Measurements from ENCODE around the gene BRDT. TPM values are rescaled to one million over a fixed set of nuclear protein-coding genes. Genes with fewer than 3 reads are reported as not detected.

Gene BRDT
- total RNA-seq, 1 donor from 2014 or later = not detected

DNA sequence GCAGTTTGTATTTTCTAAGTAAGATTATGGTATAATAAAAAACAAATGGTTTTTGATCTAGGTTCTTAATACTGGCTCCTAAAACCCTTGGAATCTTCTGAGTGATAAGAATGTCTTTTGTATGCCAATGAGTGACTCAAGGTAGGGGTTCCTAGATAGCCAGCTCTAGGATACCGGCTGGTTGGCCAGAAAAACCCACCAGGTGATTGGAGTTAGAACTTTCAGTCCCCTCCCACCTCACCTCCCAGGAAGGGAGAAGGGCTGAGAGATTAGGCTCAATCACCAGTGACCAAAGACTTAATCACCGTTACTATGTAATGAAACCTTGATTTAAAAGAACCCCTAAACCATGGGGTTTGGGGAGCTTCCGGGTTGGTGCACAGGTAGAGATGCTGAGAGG, 8.7 kb upstream of the BRDT start:
- no peak overlapping the region for H3K4me3 Mint-ChIP-seq
- DNase-seq (ENCODE audit: low spot score) = no peak
- no peaks in the 10 kb centered on the region for H3K4me1 Mint-ChIP-seq (ENCODE audit: low read depth)
- H3K36me3 Mint-ChIP-seq (ENCODE audit: low read depth) = no peaks in the 10 kb centered on the region
- intact Hi-C loops (cut with micrococcal nuclease) = no loop called here
- no peak overlapping the region for H3K27ac Mint-ChIP-seq
- H3K27me3 Mint-ChIP-seq (ENCODE audit: insufficient read depth) = no peaks in the 10 kb centered on the region
- no peaks in the 10 kb centered on the region for H3K9me3 Mint-ChIP-seq

DNA sequence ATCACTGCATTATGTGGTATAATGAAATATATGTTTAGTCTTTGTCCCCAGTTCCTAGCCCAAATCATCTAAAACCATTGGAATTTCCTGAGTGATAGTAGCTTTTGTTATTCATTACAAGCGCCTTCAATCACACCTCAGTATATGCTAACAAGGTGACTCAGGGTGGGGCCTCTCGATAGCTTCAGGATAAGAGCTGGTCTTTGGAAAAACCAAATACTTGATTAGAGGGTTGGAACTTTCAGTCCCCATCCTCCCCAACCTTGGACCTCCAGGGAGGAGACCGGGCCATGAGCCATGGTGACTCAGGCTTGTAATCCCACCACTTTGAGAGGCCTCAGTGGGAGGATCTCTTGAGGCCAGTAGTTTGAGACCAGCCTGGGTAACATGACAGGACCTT, 5.1 kb upstream of the BRDT start:
- Mint-ChIP-seq H3K4me3 (no peak overlapping the region), H3K9me3 (no peaks in the 10 kb centered on the region), H3K27ac (no peak overlapping the region), H3K4me1 (ENCODE audit: low read depth) (peaks cover 23% of the 10 kb centered on the region), H3K27me3 (ENCODE audit: insufficient read depth) (no peaks in the 10 kb centered on the region), H3K36me3 (ENCODE audit: low read depth) (no peaks in the 10 kb centered on the region)
- intact Hi-C loops (cut with micrococcal nuclease) = no loop called here
- DNase-seq (ENCODE audit: low spot score) = no peak

DNA sequence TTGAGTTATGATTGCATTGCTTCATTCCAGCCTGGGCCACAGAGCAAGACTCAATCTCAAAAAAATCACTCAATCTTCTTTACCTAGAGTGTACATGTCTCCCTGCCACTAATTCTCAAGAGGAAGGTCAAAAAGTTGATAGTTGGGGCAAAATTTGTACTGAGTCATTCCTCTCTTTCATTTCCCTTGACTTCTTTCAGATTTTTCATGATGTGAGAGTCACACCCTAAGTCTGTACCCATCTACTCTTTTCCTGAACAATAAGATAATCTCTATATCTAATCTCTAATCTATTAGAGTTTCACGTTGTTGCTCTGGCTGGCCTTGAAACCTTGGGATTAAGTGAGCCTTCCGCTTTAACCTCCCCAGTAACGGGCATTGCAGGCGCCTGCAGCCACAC, 1.1 kb upstream of the BRDT start:
- H3K4me1 Mint-ChIP-seq (ENCODE audit: low read depth) = peaks cover 23% of the 10 kb centered on the region
- intact Hi-C loops (cut with micrococcal nuclease) = no loop called here
- no peak for DNase-seq (ENCODE audit: low spot score)
- no peaks in the 10 kb centered on the region for H3K27me3 Mint-ChIP-seq (ENCODE audit: insufficient read depth)
- no peaks in the 10 kb centered on the region for H3K9me3 Mint-ChIP-seq
- H3K27ac Mint-ChIP-seq = peak overlapping the region; percentile 59
- peaks cover 1% of the 10 kb centered on the region for H3K36me3 Mint-ChIP-seq (ENCODE audit: low read depth)
- H3K4me3 Mint-ChIP-seq = peak overlapping the region; percentile 31

- DNase-seq (ENCODE audit: low spot score) = peak; percentile 43
- H3K36me3 Mint-ChIP-seq (ENCODE audit: low read depth) = peaks cover 1% of the 10 kb centered on the region
- no peaks in the 10 kb centered on the region for H3K9me3 Mint-ChIP-seq
- intact Hi-C loops (cut with micrococcal nuclease) = no loop called here
- peaks cover 23% of the 10 kb centered on the region for H3K4me1 Mint-ChIP-seq (ENCODE audit: low read depth)
- H3K27me3 Mint-ChIP-seq (ENCODE audit: insufficient read depth) = no peaks in the 10 kb centered on the region
- H3K27ac Mint-ChIP-seq = peak overlapping the region; percentile 59
- H3K4me3 Mint-ChIP-seq = peak overlapping the region; percentile 31
Observed at GRCh38 chr1:91948501-91949355, 473 bp upstream of the BRDT start.

- Mint-ChIP-seq H3K36me3 (ENCODE audit: low read depth) (peaks cover 1% of the 10 kb centered on the region), H3K4me1 (ENCODE audit: low read depth) (peaks cover 17% of the 10 kb centered on the region), H3K9me3 (no peaks in the 10 kb centered on the region), H3K27me3 (ENCODE audit: insufficient read depth) (no peaks in the 10 kb centered on the region), H3K27ac (no peak overlapping the region), H3K4me3 (no peak overlapping the region)
- intact Hi-C loops (cut with micrococcal nuclease) = no loop called here
- no peak for DNase-seq (ENCODE audit: low spot score)
Observed at GRCh38 chr1:91952187-91952586, 3.0 kb downstream of the BRDT start.

GRCh38 chr1:91958926-91959325, 9.7 kb downstream of the BRDT start:
- H3K4me3 Mint-ChIP-seq = no peak overlapping the region

GRCh38 chr1:91968334-91968733, 19.1 kb downstream of the BRDT start:
- Mint-ChIP-seq H3K27ac (no peak overlapping the region), H3K4me1 (ENCODE audit: low read depth) (no peaks in the 10 kb centered on the region), H3K9me3 (no peaks in the 10 kb centered on the region), H3K27me3 (ENCODE audit: insufficient read depth) (peaks cover 2% of the 10 kb centered on the region), H3K4me3 (no peak overlapping the region), H3K36me3 (ENCODE audit: low read depth) (no peaks in the 10 kb centered on the region)
- no peak for DNase-seq (ENCODE audit: low spot score)
- intact Hi-C loops (cut with micrococcal nuclease) = no loop called here

More at GRCh38 chr1:91958926-91959325, 9.7 kb downstream of the BRDT start:
- Mint-ChIP-seq H3K9me3 (no peaks in the 10 kb centered on the region), H3K36me3 (ENCODE audit: low read depth) (no peaks in the 10 kb centered on the region), H3K4me1 (ENCODE audit: low read depth) (no peaks in the 10 kb centered on the region), H3K27ac (no peak overlapping the region), H3K27me3 (ENCODE audit: insufficient read depth) (peaks cover under 1% of the 10 kb centered on the region)
- intact Hi-C loops (cut with micrococcal nuclease) = no loop called here
- no peak for DNase-seq (ENCODE audit: low spot score)

DNA sequence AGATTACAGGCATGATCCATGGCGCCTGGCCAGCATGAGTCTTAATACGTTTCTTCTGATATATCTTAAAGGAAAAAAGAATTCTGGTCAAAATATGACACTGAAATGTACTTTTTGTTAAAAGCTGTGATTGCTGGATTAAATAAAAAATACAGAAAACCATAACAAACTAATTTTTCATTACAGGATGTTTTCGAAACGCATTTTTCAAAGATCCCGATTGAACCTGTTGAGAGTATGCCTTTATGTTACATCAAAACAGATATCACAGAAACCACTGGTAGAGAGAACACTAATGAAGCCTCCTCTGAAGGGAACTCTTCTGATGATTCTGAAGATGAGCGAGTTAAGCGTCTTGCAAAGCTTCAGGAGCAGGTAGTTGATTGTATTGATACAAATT, 30.2 kb downstream of the BRDT start:
- Mint-ChIP-seq H3K4me1 (ENCODE audit: low read depth) (no peaks in the 10 kb centered on the region), H3K36me3 (ENCODE audit: low read depth) (no peaks in the 10 kb centered on the region), H3K27ac (no peak overlapping the region), H3K9me3 (no peaks in the 10 kb centered on the region), H3K4me3 (no peak overlapping the region), H3K27me3 (ENCODE audit: insufficient read depth) (peaks cover 12% of the 10 kb centered on the region)
- DNase-seq (ENCODE audit: low spot score) = no peak
- intact Hi-C loops (cut with micrococcal nuclease) = no loop called here

- no peaks in the 10 kb centered on the region for H3K9me3 Mint-ChIP-seq
- no peak overlapping the region for H3K4me3 Mint-ChIP-seq
- H3K27me3 Mint-ChIP-seq (ENCODE audit: insufficient read depth) = peaks cover 14% of the 10 kb centered on the region
- intact Hi-C loops (cut with micrococcal nuclease) = no loop called here
- no peak for DNase-seq (ENCODE audit: low spot score)
- no peaks in the 10 kb centered on the region for H3K4me1 Mint-ChIP-seq (ENCODE audit: low read depth)
- no peaks in the 10 kb centered on the region for H3K36me3 Mint-ChIP-seq (ENCODE audit: low read depth)
- H3K27ac Mint-ChIP-seq = no peak overlapping the region
Observed at GRCh38 chr1:91980663-91981062, 31.5 kb downstream of the BRDT start.

DNA sequence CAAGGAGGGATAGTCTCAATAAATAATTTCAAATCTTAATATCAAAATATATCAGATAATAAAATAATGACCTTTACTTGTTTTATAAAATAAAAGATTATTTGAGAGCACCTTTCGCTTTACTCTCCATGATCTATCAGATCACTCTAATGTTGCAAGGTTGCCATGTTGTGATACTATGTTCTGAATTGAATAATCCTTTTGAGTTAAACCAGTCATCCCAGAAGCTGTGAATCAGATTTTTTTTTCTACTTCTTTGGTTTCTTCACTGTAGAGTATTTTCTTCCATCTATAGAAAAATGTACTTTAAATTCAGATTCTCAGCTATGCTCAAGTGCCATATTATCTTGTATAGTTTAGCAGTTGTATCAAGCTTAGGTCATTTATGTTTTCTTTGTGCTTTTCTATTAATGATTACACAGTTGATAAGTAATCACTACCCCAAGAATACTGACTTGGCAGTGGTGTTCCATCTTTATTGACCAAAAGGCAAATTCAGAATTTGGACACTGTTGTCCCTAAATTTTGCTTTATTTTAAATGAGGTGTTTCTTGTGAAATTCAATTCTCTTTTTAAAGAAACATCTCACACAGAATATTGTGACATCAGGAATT, 32.9 kb downstream of the BRDT start:
- no peaks in the 10 kb centered on the region for H3K36me3 Mint-ChIP-seq (ENCODE audit: low read depth)
- H3K27me3 Mint-ChIP-seq (ENCODE audit: insufficient read depth) = peaks cover 10% of the 10 kb centered on the region
- H3K4me3 Mint-ChIP-seq = no peak overlapping the region
- no peak overlapping the region for H3K27ac Mint-ChIP-seq
- H3K9me3 Mint-ChIP-seq = no peaks in the 10 kb centered on the region
- H3K4me1 Mint-ChIP-seq (ENCODE audit: low read depth) = no peaks in the 10 kb centered on the region
- no peak for DNase-seq (ENCODE audit: low spot score)
- intact Hi-C loops (cut with micrococcal nuclease) = no loop called here

DNA sequence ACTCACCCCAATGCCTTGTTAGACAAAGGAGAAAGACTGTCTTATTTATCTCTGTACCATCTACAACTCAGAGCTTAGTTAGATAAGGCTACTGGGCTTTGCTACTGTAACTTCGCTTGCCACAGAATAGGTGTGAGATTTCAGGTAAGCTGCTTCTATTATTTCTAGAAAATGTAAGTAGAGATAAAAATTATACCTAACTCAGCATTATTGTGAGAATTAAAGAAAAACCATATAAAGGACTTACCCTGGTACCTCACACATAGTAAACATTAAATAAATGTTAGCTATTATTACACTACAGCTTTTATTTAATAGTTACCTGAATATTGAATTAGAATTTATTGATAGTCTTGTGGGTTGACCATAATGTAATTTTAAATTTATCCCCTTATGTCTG, 44.1 kb downstream of the BRDT start:
- Mint-ChIP-seq H3K4me1 (ENCODE audit: low read depth) (no peaks in the 10 kb centered on the region), H3K36me3 (ENCODE audit: low read depth) (no peaks in the 10 kb centered on the region), H3K4me3 (no peak overlapping the region), H3K9me3 (no peaks in the 10 kb centered on the region), H3K27ac (no peak overlapping the region), H3K27me3 (ENCODE audit: insufficient read depth) (peaks cover 3% of the 10 kb centered on the region)
- intact Hi-C loops (cut with micrococcal nuclease) = loop anchor here (10.0 kb wide), 2 partner anchors 482 to 752 kb away; no protein-coding TSS in a partner anchor
- no peak for DNase-seq (ENCODE audit: low spot score)

DNA sequence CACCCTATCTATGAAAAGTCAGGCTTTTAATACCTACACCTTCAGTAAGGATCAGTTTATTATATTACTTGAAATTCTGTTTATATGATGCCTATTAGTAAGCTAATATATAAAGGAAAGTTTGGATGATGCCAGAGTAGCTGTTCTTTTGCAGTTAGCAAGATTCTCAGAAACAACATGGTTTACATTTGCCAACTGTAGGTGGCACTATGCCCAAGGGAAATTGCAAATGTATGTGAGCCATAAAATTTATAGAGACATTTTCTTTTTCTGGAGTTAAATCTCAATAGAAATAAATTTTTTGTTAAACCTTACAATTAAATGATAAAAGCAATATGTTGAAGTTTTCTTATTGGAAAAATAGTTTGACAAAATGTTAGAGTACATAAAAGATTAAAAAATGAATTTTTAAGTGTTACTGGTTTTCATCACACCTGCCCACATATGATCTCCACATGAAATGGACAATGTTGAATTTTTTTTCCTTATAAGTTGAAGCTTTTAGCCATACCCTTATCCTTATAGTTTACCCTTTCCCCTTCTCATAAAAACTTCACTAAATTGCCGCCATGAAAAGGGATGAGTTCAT, 48.5 kb downstream of the BRDT start:
- no peaks in the 10 kb centered on the region for H3K4me1 Mint-ChIP-seq (ENCODE audit: low read depth)
- intact Hi-C loops (cut with micrococcal nuclease) = loop anchor here (1.0 to 10.0 kb wide), 5 partner anchors 294 to 821 kb away; no protein-coding TSS in a partner anchor
- no peaks in the 10 kb centered on the region for H3K9me3 Mint-ChIP-seq
- H3K27ac Mint-ChIP-seq = no peak overlapping the region
- H3K27me3 Mint-ChIP-seq (ENCODE audit: insufficient read depth) = peaks cover 10% of the 10 kb centered on the region
- no peak overlapping the region for H3K4me3 Mint-ChIP-seq
- H3K36me3 Mint-ChIP-seq (ENCODE audit: low read depth) = no peaks in the 10 kb centered on the region
- peak; percentile 2 for DNase-seq (ENCODE audit: low spot score)

DNA sequence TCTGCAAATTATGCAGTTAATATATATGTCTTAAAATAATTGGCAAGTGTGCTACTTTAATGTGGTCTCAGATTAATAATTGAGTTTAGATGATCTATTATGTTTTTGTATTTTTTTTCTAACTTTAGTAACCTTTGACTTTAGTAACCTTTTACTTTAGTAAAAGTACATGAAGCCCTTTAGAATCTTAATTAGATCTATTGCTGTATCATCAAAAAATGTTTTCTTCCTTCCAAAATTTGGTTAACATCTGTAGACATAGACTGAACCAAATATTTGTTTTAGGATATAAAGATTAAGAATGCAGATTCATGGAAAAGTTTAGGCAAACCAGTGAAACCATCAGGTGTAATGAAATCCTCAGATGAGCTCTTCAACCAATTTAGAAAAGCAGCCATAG, 54.9 kb downstream of the BRDT start:
- DNase-seq (ENCODE audit: low spot score) = no peak
- Mint-ChIP-seq H3K36me3 (ENCODE audit: low read depth) (no peaks in the 10 kb centered on the region), H3K27ac (no peak overlapping the region), H3K4me3 (no peak overlapping the region), H3K4me1 (ENCODE audit: low read depth) (no peaks in the 10 kb centered on the region), H3K27me3 (ENCODE audit: insufficient read depth) (peaks cover 16% of the 10 kb centered on the region), H3K9me3 (no peaks in the 10 kb centered on the region)
- intact Hi-C loops (cut with micrococcal nuclease) = no loop called here

All from activated T-helper 1 cell treated with anti-CD3 and anti-CD28 coated beads, Interleukin-12 subunit alpha, Interleukin-12 subunit beta, Interleukin-2, Interleukin-4 antibody, amounts not matched to agents 30 ng/mL and 10 ng/mL and 1 ng/mL, durations not matched to agents 14 hours and 24 hours and 36 hours (primary cell).